Thoracic aorta (tissue), 2 donors: ENCODE data around the gene ARHGEF28. TPM values are rescaled to one million over a fixed set of nuclear protein-coding genes. Genes with fewer than 3 reads are reported as not detected.

Experiments
- ATAC-seq: fragments of 150-250 bp; one replicate; pipeline ENCODE4 v1.8.0; 2017; ENCODE audit warnings: low read depth; ENCODE audit not compliant: insufficient number of reproducible peaks, low FRiP score
- DNase-seq: peaks from one replicate; pipeline ENCODE4 v3.0.0-alpha.2; 2020; ENCODE audit warnings: low spot score
- H3K27ac ChIP-seq, 2 donors: fragments of 200-600 bp; sonication (generic); 1 replicate in 1 of 2; 2 replicates in 1 of 2; pipeline ENCODE4 v1.5.1; 2016; ENCODE audit warnings: mild to moderate bottlenecking in 2 of 2, moderate library complexity in 2 of 2
- H3K27me3 ChIP-seq: fragments of 200-600 bp; sonication (generic); replicated peaks from 2 replicates; pipeline ENCODE4 v1.6.0; 2016; ENCODE audit warnings: mild to moderate bottlenecking; ENCODE audit not compliant: insufficient read depth
- H3K36me3 ChIP-seq: fragments of 200-600 bp; sonication (generic); one replicate; pipeline ENCODE4 v1.5.1; 2016
- H3K4me1 ChIP-seq, 2 donors: fragments of 200-600 bp; sonication (generic); 1 replicate in 1 of 2; 2 replicates in 1 of 2; pipeline versions ENCODE4 v1.5.1 to v1.6.0; 2016; ENCODE audit warnings: low read depth in 2 of 2, mild to moderate bottlenecking in 1 of 2; ENCODE audit not compliant: control insufficient read depth in 1 of 2
- H3K4me3 ChIP-seq: fragments of 200-600 bp; sonication (generic); 2 replicates; pipeline ENCODE4 v1.5.1; 2016; ENCODE audit warnings: mild to moderate bottlenecking
- H3K9me3 ChIP-seq: fragments of 200-600 bp; sonication (generic); 2 replicates; pipeline ENCODE4 v1.5.1; 2016
- total RNA-seq, 2 donors: library from RNA; depleted of rRNA; stranded (reverse); fragments of >200 nt; gene quantifications; one replicate each; pipeline versions ENCODE4 v1.1.0 to v1.2.3, GENCODE V29; 2016
- TF ChIP-seq, protein P1 (sequence below): fragments of 200-600 bp; sonication (generic); IDR thresholded peaks from one replicate; pipeline ENCODE4 v1.5.1; 2019; ENCODE audit warnings: antibody characterized with exemption

ARHGEF28 gene
- total RNA-seq, 2 donors from 2014 or later: 35.5 to 40.8 TPM

DNA sequence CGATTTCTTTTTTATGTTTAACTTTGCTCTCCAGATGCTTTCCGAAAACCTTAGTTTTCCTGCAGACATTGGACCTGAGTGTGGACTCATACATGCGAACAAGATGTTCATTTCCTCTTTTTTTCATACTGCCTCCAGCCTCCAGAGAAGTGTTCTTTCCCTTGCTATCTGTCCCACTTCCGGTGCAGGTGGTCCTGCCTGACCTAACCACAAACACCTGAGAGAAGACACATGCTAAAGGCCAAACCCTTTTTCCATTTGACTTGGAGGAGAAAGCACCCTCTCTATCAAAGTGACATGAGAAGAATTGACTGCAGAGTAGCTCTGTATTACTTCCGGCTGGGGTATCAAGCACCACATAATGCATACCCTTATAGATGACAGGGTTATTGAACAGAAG lies 334.0 kb downstream of the ARHGEF28 start:
- Histone ChIP-seq H3K36me3 (no peaks in the 10 kb centered on the region), H3K27ac (no peak overlapping the region), H3K27me3 (no peaks in the 10 kb centered on the region), H3K9me3 (no peaks in the 10 kb centered on the region), H3K4me1 (no peaks in the 10 kb centered on the region), H3K4me3 (no peak overlapping the region)
- no peak for DNase-seq
- TF ChIP-seq, protein P1, sequence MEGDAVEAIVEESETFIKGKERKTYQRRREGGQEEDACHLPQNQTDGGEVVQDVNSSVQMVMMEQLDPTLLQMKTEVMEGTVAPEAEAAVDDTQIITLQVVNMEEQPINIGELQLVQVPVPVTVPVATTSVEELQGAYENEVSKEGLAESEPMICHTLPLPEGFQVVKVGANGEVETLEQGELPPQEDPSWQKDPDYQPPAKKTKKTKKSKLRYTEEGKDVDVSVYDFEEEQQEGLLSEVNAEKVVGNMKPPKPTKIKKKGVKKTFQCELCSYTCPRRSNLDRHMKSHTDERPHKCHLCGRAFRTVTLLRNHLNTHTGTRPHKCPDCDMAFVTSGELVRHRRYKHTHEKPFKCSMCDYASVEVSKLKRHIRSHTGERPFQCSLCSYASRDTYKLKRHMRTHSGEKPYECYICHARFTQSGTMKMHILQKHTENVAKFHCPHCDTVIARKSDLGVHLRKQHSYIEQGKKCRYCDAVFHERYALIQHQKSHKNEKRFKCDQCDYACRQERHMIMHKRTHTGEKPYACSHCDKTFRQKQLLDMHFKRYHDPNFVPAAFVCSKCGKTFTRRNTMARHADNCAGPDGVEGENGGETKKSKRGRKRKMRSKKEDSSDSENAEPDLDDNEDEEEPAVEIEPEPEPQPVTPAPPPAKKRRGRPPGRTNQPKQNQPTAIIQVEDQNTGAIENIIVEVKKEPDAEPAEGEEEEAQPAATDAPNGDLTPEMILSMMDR: no peak
- no peak for ATAC-seq

DNA sequence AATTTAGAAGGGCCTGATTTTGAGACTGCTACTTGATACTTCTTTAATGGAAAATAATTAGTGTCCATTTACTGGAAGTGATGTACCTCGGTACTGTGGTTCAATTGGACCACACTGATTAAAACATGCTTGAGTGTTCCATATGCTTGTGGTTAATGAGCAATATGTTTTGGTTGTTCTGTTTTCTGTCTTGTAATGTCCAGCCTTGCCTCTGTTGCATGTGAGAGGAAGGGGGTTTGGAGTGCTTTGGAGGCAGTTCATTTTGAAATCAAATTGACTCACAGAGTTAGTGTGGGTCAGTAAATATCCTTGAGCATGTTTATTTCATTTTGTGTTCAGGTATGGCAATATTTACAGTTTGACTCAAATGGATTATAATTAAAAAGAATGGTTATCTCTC lies 334.4 kb downstream of the ARHGEF28 start:
- TF ChIP-seq, protein P1: no peak
- Histone ChIP-seq H3K9me3 (no peaks in the 10 kb centered on the region), H3K27ac (no peak overlapping the region), H3K4me1 (no peaks in the 10 kb centered on the region), H3K4me3 (no peak overlapping the region), H3K36me3 (no peaks in the 10 kb centered on the region), H3K27me3 (no peaks in the 10 kb centered on the region)
- ATAC-seq (no peak), DNase-seq (no peak)

DNA sequence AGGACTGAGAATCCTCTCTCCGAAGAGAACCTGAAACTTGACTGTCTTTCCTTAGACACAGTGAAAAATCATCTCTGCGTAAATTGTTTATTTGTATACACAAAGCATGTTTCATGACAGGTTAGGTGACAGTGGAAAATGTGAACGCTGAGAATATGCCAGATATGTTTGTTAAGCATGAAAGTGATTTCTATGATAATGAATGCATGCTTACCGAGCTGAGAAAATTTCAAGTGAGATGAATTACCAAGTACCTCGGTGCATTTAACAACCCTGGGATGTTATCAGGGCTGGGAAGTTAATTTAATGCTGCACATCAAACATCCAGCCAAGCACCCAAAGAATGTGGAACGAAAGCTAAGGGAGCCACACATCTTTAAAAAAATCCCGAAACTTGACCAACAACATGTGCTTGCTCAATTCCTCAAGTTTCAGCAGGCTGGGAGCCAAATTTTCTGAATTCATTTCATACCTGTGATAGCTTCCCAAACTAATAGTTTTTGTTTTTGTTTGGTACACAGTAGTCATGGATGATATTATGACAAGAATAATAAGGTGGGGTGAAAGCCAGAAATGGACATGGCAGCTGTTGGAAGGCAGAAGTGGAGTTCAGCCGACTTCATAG lies 336.9 kb downstream of the ARHGEF28 start:
- Histone ChIP-seq H3K4me3 (no peak overlapping the region), H3K9me3 (no peaks in the 10 kb centered on the region), H3K36me3 (no peaks in the 10 kb centered on the region), H3K27me3 (no peaks in the 10 kb centered on the region), H3K4me1 (peaks cover 0 to 14% of the 10 kb centered on the region in 2 donors), H3K27ac (no peak overlapping the region)
- no peak for DNase-seq
- TF ChIP-seq, protein P1: no peak
- ATAC-seq: no peak

DNA sequence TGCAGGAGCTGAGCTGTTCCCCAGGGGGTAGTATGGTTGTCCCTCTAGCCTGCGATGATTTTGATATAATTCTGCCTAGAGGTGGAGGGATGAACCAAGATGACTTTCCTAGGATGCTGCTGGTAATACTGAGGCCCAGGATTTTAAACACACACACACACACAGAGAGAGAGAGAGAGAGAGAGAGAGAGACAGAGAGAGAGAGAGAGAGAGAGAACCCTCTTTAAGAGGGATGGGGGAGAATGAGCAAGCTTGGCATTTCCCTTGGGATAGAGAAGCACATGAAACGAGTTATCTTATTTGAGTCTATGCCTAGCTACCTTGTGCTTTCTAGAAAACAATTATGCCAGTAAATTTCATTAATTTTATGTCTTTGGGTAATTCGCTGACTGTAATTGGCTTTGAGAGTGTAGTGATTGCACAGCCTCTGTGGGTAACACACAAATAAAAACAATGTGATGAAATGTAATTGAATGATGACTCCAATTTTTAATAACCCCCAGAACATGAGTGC lies 338.4 kb downstream of the ARHGEF28 start:
- TF ChIP-seq, protein P1: no peak
- H3K27me3 ChIP-seq: no peaks in the 10 kb centered on the region
- H3K4me3 ChIP-seq: no peak overlapping the region
- DNase-seq: no peak
- no peaks in the 10 kb centered on the region for H3K9me3 ChIP-seq
- no peaks in the 10 kb centered on the region for H3K36me3 ChIP-seq
- no peak for ATAC-seq
- H3K27ac ChIP-seq: no peak overlapping the region
- peaks cover 0 to 14% of the 10 kb centered on the region in 2 donors for H3K4me1 ChIP-seq

DNA sequence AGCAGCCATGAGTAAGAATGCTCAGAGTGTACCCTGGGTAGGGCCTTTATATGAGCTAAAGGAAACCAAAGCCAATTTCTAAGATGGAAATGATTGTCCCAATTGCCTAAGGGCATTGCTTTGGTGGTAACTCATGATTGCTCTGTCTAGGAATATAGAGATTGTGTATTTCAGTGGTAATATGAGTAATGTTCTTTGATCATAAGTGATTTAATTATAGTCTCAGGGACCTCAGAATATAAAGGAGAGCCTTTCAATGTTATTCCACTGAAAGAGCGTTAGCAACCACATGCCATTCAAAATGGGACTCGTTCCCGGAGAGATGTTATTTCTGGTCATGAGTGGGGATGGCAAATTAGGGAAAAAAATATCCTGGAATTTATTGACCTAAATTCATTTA lies 340.5 kb downstream of the ARHGEF28 start:
- H3K27ac ChIP-seq: no peak overlapping the region

More for the DNA sequence above, 340.5 kb downstream of the ARHGEF28 start:
- DNase-seq (no peak), ATAC-seq (no peak)
- Histone ChIP-seq H3K4me3 (no peak overlapping the region), H3K27me3 (no peaks in the 10 kb centered on the region), H3K36me3 (no peaks in the 10 kb centered on the region), H3K9me3 (no peaks in the 10 kb centered on the region), H3K4me1 (peaks cover 0 to 14% of the 10 kb centered on the region in 2 donors)
- TF ChIP-seq, protein P1: no peak
